ENCODE measurements around the gene ZNF385B.

ZNF385B gene

DNA sequence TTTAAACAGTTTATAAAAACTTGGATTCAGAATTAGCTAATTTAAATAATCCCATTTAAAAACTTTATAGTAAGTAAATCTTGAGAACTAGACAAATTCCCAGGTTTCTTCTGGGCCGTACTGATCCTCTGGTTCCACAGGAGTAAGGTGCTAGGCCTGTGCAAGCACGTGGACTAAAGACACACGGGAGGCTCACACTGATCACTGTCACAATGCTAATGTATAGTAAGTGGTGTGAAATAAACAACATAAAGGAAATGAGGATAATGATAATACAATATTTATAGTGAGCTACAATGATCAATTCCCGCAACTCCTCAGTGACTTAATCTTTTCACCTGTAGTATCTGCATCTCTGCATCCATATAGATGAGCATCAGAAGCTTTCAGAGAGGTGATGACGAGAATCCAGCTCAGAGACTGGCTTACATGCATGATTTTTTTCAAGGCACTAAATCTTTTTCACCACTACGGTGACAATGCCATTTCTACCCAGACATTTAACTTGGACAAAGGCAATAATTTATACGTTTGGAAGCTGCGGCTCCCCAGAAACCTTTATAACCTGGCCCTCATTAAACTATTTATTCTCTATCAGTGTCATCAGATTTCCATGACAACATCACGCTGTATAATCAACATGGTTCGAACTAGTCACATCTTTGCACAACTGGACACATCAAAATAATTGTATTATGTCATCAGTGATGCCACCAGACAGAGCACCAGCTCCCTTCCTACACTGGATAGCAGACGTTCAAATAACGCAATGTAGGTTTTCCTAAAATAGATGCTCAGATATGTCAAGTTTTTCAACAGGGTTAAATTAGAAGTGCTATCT, 196.2 kb downstream of the ZNF385B start:
- no peak overlapping the region for H3K27ac Mint-ChIP-seq
- no peak overlapping the region for H3K4me3 Mint-ChIP-seq
- H3K4me1 Mint-ChIP-seq (ENCODE audit: low read depth in 2 of 2): no peaks in the 10 kb centered on the region
- H3K27me3 Mint-ChIP-seq: no peaks in the 10 kb centered on the region
- ATAC-seq (replicated peaks) (no peak), DNase-seq (no peak)
- no peaks in the 10 kb centered on the region for H3K9me3 Mint-ChIP-seq
- H3K36me3 Mint-ChIP-seq (ENCODE audit: insufficient read depth): no peaks in the 10 kb centered on the region

GRCh38 chr2:179661986-179662385, 199.4 kb downstream of the ZNF385B start:
- Mint-ChIP-seq H3K27ac (no peak overlapping the region), H3K36me3 (ENCODE audit: insufficient read depth) (no peaks in the 10 kb centered on the region), H3K4me3 (no peak overlapping the region), H3K4me1 (ENCODE audit: low read depth in 2 of 2) (no peaks in the 10 kb centered on the region), H3K27me3 (no peaks in the 10 kb centered on the region), H3K9me3 (no peaks in the 10 kb centered on the region)
- ATAC-seq (replicated peaks): no peak
- no peak for DNase-seq

GRCh38 chr2:179657068-179657595, 204.3 kb downstream of the ZNF385B start:
- DNase-seq (no peak), ATAC-seq (replicated peaks) (no peak)
- no peaks in the 10 kb centered on the region for H3K4me1 Mint-ChIP-seq (ENCODE audit: low read depth in 2 of 2)
- H3K27me3 Mint-ChIP-seq: no peaks in the 10 kb centered on the region
- no peaks in the 10 kb centered on the region for H3K36me3 Mint-ChIP-seq (ENCODE audit: insufficient read depth)
- no peak overlapping the region for H3K27ac Mint-ChIP-seq
- no peaks in the 10 kb centered on the region for H3K9me3 Mint-ChIP-seq
- H3K4me3 Mint-ChIP-seq: no peak overlapping the region

GRCh38 chr2:179655627-179656026, 205.8 kb downstream of the ZNF385B start:
- no peaks in the 10 kb centered on the region for H3K36me3 Mint-ChIP-seq (ENCODE audit: insufficient read depth)
- ATAC-seq (replicated peaks) (no peak), DNase-seq (no peak)
- no peak overlapping the region for H3K4me3 Mint-ChIP-seq
- no peaks in the 10 kb centered on the region for H3K4me1 Mint-ChIP-seq (ENCODE audit: low read depth in 2 of 2)
- no peaks in the 10 kb centered on the region for H3K27me3 Mint-ChIP-seq
- H3K9me3 Mint-ChIP-seq: peaks cover 0 to 2% of the 10 kb centered on the region in 2 donors
- no peak overlapping the region for H3K27ac Mint-ChIP-seq

DNA sequence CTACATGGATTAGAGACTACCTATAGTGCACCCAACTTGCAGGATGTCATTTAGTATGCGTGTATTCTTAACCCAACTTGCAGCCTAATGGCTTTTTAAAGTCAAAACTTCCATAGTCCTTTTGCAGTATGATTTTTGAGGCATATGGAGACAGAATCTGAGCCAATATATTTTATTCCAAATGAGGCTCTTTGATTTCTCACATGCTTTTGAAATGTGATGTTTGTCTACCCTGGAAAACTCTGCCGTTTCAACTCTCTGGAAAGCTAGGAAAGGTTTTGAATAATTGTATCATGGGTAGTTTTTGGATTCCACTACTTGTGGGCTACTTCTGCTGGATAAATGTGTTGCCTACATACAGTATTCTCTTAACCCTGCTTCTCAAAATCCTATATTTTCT, 206.6 kb downstream of the ZNF385B start:
- Mint-ChIP-seq H3K36me3 (ENCODE audit: insufficient read depth) (no peaks in the 10 kb centered on the region), H3K9me3 (peaks cover 0 to 2% of the 10 kb centered on the region in 2 donors), H3K27ac (no peak overlapping the region), H3K4me3 (no peak overlapping the region), H3K4me1 (ENCODE audit: low read depth in 2 of 2) (no peaks in the 10 kb centered on the region), H3K27me3 (no peaks in the 10 kb centered on the region)
- no peak for DNase-seq
- no peak for ATAC-seq (replicated peaks)

- Mint-ChIP-seq H3K9me3 (peaks cover 0 to 2% of the 10 kb centered on the region in 2 donors), H3K27ac (no peak overlapping the region), H3K4me1 (ENCODE audit: low read depth in 2 of 2) (no peaks in the 10 kb centered on the region), H3K27me3 (no peaks in the 10 kb centered on the region), H3K36me3 (ENCODE audit: insufficient read depth) (no peaks in the 10 kb centered on the region), H3K4me3 (no peak overlapping the region)
- no peak for DNase-seq
- no peak for ATAC-seq (replicated peaks)
Observed at GRCh38 chr2:179652296-179652695, 209.1 kb downstream of the ZNF385B start.

GRCh38 chr2:179650420-179650819, 211.0 kb downstream of the ZNF385B start:
- peaks cover 2 to 7% of the 10 kb centered on the region in 2 donors for H3K9me3 Mint-ChIP-seq
- H3K36me3 Mint-ChIP-seq (ENCODE audit: insufficient read depth): no peaks in the 10 kb centered on the region
- no peaks in the 10 kb centered on the region for H3K27me3 Mint-ChIP-seq
- DNase-seq: no peak
- no peak overlapping the region for H3K27ac Mint-ChIP-seq
- no peak for ATAC-seq (replicated peaks)
- H3K4me3 Mint-ChIP-seq: no peak overlapping the region
- no peaks in the 10 kb centered on the region for H3K4me1 Mint-ChIP-seq (ENCODE audit: low read depth in 2 of 2)

- ATAC-seq (replicated peaks) (no peak), DNase-seq (no peak)
- H3K27me3 Mint-ChIP-seq: no peaks in the 10 kb centered on the region
- H3K4me3 Mint-ChIP-seq: no peak overlapping the region
- H3K9me3 Mint-ChIP-seq: peaks cover 2 to 7% of the 10 kb centered on the region in 2 donors
- H3K36me3 Mint-ChIP-seq (ENCODE audit: insufficient read depth): no peaks in the 10 kb centered on the region
- H3K27ac Mint-ChIP-seq: no peak overlapping the region
- no peaks in the 10 kb centered on the region for H3K4me1 Mint-ChIP-seq (ENCODE audit: low read depth in 2 of 2)
Observed at GRCh38 chr2:179646862-179647587, 214.4 kb downstream of the ZNF385B start.

DNA sequence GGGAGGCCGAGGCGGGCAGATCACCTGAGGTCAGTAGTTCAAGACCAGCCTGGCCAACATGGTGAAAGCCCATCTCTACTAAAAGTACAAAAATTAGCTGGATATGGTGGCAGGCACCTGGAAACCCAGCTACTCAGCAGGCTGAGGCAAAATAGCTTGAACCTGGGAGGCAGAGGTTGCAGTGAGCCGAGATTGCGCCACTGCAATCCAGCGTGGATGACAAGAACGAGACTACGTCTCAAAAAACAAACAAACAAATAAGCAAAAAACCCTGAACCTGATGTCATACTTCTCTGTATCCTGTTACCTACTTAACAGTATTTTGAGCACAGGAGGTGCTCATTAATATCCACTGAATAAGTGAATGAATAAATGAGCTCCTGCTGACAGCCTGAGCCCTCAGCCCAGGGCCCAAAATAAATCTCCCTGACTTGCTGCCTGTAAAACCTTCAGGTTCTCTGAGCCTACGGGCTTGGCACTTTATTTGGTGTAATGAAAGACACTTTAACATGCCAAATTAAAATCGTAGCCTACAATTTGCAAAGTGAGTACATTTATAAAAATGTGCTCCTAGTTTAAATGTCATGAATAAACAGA, 215.1 kb downstream of the ZNF385B start:
- Mint-ChIP-seq H3K36me3 (ENCODE audit: insufficient read depth) (no peaks in the 10 kb centered on the region), H3K27ac (no peak overlapping the region), H3K27me3 (no peaks in the 10 kb centered on the region), H3K4me1 (ENCODE audit: low read depth in 2 of 2) (no peaks in the 10 kb centered on the region), H3K4me3 (no peak overlapping the region), H3K9me3 (peaks cover 0 to 7% of the 10 kb centered on the region in 2 donors)
- DNase-seq: no peak
- no peak for ATAC-seq (replicated peaks)

DNA sequence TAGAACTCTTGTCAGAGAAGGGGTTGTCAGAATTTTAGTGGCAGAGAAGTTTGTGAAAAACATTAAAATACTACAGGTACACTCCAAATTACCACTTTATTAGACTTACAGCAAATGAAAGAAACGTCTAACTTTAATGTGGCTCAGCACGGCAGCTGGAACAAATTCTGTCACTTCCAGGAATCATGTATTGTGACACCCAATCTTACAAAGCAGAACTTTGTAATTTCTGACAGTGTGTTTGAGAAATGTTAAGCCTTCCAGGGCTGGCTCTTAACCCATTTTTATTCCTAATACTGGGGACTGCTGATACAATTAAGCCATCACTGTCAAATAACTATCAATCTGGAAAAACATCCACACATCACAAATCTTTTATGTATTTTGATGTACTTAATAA, 216.4 kb downstream of the ZNF385B start:
- ATAC-seq (replicated peaks): no peak
- Mint-ChIP-seq H3K4me1 (ENCODE audit: low read depth in 2 of 2) (no peaks in the 10 kb centered on the region), H3K9me3 (peaks cover 0 to 7% of the 10 kb centered on the region in 2 donors), H3K36me3 (ENCODE audit: insufficient read depth) (no peaks in the 10 kb centered on the region), H3K27ac (no peak overlapping the region), H3K4me3 (no peak overlapping the region), H3K27me3 (no peaks in the 10 kb centered on the region)
- DNase-seq: no peak

DNA sequence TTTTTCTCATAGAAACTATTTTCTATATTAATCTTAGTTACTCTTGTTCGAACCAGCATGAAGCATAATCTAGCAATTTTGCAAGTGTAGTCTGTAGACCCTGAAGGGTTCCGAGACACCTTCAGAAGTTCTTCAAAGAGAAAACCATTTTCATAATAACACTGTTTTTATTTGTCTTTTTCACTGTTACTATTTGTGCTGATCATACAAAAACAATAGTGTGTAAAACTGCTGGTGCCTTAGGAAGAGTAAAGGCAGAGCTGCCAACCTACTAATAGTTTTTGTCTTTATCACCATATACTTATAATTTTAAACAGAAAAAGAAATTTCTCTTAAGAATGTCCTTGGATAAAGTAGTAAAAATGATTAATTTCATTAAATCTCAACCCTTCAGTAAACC, 218.9 kb downstream of the ZNF385B start:
- H3K4me1 Mint-ChIP-seq (ENCODE audit: low read depth in 2 of 2): no peaks in the 10 kb centered on the region
- ATAC-seq (replicated peaks) (no peak), DNase-seq (no peak)
- H3K27me3 Mint-ChIP-seq: no peaks in the 10 kb centered on the region
- no peaks in the 10 kb centered on the region for H3K36me3 Mint-ChIP-seq (ENCODE audit: insufficient read depth)
- H3K4me3 Mint-ChIP-seq: no peak overlapping the region
- H3K9me3 Mint-ChIP-seq: peaks cover 0 to 7% of the 10 kb centered on the region in 2 donors
- H3K27ac Mint-ChIP-seq: no peak overlapping the region

GRCh38 chr2:179636995-179637394, 224.4 kb downstream of the ZNF385B start:
- Mint-ChIP-seq H3K36me3 (ENCODE audit: insufficient read depth) (no peaks in the 10 kb centered on the region), H3K27me3 (no peaks in the 10 kb centered on the region), H3K4me1 (ENCODE audit: low read depth in 2 of 2) (no peaks in the 10 kb centered on the region), H3K4me3 (no peak overlapping the region), H3K9me3 (no peaks in the 10 kb centered on the region), H3K27ac (no peak overlapping the region)
- ATAC-seq (replicated peaks): no peak
- DNase-seq: no peak

DNA sequence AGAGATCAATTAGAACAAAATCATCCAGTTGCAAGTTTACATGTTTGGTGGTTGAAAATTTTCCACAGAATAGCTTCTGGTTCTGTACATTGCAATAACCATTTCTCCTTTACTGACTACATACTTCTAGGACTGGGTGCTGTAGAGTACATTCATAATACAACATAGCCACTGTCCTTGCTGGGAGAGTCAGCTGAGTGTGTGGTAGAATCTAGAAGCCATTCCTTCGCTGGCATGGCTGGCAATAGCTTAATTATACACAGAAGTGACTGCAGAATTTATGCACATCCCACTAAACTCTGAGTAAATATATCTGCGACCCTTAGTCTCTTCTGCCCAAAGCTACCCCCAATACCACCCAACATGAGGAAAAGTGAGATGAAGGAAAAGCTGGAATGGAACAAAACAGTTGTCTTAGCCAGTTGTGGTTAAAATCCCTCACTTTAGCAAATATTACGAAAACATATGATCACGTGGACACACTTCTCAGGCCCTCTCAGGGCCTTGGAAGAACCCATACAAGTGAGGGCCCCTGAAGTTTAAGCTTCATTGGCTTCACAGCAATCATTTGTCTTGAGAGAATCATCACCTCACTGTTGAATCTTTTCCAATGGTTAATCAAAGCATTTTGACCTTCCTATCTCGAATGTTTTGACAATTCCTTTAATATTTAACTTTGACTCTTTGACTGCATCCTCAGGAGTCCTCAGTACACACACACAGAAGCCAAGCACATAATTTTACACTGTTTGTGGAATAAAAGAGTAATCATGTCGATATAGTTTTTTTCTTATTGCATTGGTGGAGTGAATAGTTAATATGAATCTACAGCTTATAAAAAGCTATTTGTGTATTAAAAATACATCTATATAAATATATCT, 225.1 kb downstream of the ZNF385B start:
- Mint-ChIP-seq H3K27ac (no peak overlapping the region), H3K9me3 (peaks cover 0 to 2% of the 10 kb centered on the region in 2 donors), H3K36me3 (ENCODE audit: insufficient read depth) (no peaks in the 10 kb centered on the region), H3K27me3 (no peaks in the 10 kb centered on the region), H3K4me3 (no peak overlapping the region), H3K4me1 (ENCODE audit: low read depth in 2 of 2) (no peaks in the 10 kb centered on the region)
- no peak for DNase-seq
- no peak for ATAC-seq (replicated peaks)
